ENCODE measurements around the gene FAM221B. TPM values are rescaled to one million over a fixed set of nuclear protein-coding genes. Genes with fewer than 3 reads are reported as not detected.

The FAM221B gene
- total RNA-seq, 4 donors from 2014 or later, result not detected

DNA sequence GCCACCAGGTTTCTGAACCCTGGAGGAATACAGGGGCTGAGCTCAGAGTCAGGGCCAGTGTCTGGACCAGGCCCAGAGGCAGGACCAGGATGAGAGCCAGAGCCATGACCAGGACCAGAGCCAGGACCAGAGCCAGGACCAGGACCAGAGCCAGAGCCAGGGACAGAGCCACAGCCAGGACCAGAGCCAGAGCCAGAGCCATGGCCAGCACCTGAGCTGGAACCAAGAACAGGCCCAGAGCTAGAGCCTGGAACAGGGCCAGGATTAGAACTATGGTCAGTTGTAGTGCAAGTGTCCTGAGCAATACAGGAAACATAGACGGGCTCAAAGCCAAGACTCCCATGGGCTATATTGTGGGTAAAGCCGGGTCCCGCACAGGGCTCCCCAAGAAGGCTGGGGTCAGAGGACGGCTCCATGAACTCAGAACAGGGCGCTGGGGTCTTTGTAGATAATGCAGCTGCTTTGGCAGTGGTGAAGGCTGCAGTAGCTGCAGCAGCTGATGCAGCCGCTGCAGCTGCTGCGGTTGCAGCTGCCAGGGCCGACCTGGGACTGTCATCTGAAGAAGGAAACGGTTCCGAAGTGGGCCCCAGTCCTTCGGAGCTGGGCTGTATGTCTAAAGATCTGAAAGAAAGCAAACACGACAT is 17.0 kb downstream of the FAM221B start:
- Histone ChIP-seq H3K9me3 (no peaks in the 10 kb centered on the region), H3K27me3 (no peaks in the 10 kb centered on the region), H3K27ac (peak overlapping the region in 3 of 4 donors; percentile 66 to 70 (median 66)), H3K4me1 (peaks cover 0 to 30% (median 8%) of the 10 kb centered on the region in 4 donors), H3K4me3 (peak overlapping the region; percentile 37 to 52 (median 46)), H3K36me3 (peaks cover 0 to 24% (median 0%) of the 10 kb centered on the region in 3 donors)
- DNase-seq, result no peak
- TF ChIP-seq CTCF (IDR thresholded peaks at IDR 0.05), result no peak
- no peak for TF ChIP-seq POLR2A (IDR thresholded peaks at IDR 0.05)

- TF ChIP-seq POLR2A (IDR thresholded peaks at IDR 0.05), result no peak
- no peak overlapping the region for H3K4me3 ChIP-seq
- no peaks in the 10 kb centered on the region for H3K9me3 ChIP-seq
- H3K27me3 ChIP-seq, result no peaks in the 10 kb centered on the region
- no peak overlapping the region for H3K27ac ChIP-seq
- H3K36me3 ChIP-seq, result peaks cover 0 to 33% (median 0%) of the 10 kb centered on the region in 3 donors
- H3K4me1 ChIP-seq, result peaks cover 0 to 30% (median 8%) of the 10 kb centered on the region in 4 donors
- DNase-seq, result no peak
Observed at GRCh38 chr9:35810122-35810521, 18.4 kb downstream of the FAM221B start.

- H3K27me3 ChIP-seq, result no peaks in the 10 kb centered on the region
- DNase-seq, result no peak
- no peak for TF ChIP-seq CTCF (IDR thresholded peaks at IDR 0.05)
- no peak for TF ChIP-seq POLR2A (IDR thresholded peaks at IDR 0.05)
- peaks cover 0 to 21% (median 4%) of the 10 kb centered on the region in 4 donors for H3K4me1 ChIP-seq
- no peak overlapping the region for H3K27ac ChIP-seq
- H3K4me3 ChIP-seq, result no peak overlapping the region
- peaks cover 0 to 38% (median 0%) of the 10 kb centered on the region in 3 donors for H3K36me3 ChIP-seq
- no peaks in the 10 kb centered on the region for H3K9me3 ChIP-seq
Observed at GRCh38 chr9:35808433-35808832, 20.1 kb downstream of the FAM221B start.

GRCh38 chr9:35806101-35806500 is 22.4 kb downstream of the FAM221B start:
- Histone ChIP-seq H3K36me3 (peaks cover 0 to 40% (median 0%) of the 10 kb centered on the region in 3 donors), H3K4me1 (peaks cover 0 to 2% (median 0%) of the 10 kb centered on the region in 4 donors)
- TF ChIP-seq POLR2A (IDR thresholded peaks at IDR 0.05) (no peak), CTCF (IDR thresholded peaks at IDR 0.05) (no peak)

DNA sequence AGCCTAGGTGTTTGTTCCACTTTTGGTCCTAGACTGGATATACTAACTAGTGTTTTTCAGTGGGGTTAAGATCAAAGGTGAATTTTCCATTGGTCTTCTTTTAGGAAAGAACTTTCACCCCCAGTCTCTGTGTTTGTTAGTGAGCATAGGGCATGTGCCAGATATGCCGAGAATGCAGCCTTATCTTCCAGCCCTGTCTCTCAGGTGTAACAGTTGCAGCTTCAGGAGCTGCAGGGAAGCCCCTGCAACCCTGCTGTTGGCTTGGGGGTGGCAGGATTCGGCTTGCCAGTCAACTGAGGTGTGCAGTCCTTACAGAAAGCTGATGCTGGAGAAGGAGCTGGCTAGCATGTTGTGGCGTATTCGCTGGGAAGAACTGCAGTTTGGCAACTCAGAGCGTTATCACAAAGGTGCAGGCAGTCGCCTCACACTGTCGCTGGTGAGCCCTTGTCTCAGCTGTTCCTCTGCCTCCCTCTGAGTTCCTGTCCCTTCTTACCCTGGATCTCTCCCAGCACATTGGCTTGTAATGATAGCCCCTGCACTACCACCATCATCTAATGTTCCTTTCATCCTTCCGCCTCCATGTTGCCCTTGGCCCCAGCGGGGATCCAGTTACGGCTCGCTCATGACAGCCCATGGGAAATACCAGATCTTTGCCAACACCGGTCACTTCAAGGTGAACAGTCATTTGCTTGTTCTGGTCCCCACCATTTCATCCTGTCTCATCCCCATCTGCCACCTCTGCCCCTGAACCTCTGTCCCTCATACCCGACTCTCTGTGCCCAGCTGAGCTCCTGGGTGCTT is 27.0 kb downstream of the FAM221B start:
- H3K27me3 ChIP-seq, result no peaks in the 10 kb centered on the region
- H3K27ac ChIP-seq, result no peak overlapping the region
- H3K9me3 ChIP-seq, result no peaks in the 10 kb centered on the region
- H3K36me3 ChIP-seq, result peaks cover 0 to 27% (median 0%) of the 10 kb centered on the region in 3 donors
- no peak overlapping the region for H3K4me3 ChIP-seq
- no peak for DNase-seq
- no peaks in the 10 kb centered on the region for H3K4me1 ChIP-seq
- no peak for TF ChIP-seq POLR2A (IDR thresholded peaks at IDR 0.05)
- no peak for TF ChIP-seq CTCF (IDR thresholded peaks at IDR 0.05)

More at GRCh38 chr9:35806101-35806500, 22.4 kb downstream of the FAM221B start:
- no peaks in the 10 kb centered on the region for H3K9me3 ChIP-seq
- H3K4me3 ChIP-seq, result no peak overlapping the region
- no peaks in the 10 kb centered on the region for H3K27me3 ChIP-seq
- H3K27ac ChIP-seq, result no peak overlapping the region
- no peak for DNase-seq

- Histone ChIP-seq H3K27ac (no peak overlapping the region), H3K27me3 (no peaks in the 10 kb centered on the region), H3K36me3 (peaks cover 0 to 19% (median 0%) of the 10 kb centered on the region in 3 donors), H3K9me3 (no peaks in the 10 kb centered on the region), H3K4me1 (no peaks in the 10 kb centered on the region), H3K4me3 (no peak overlapping the region)
- TF ChIP-seq POLR2A (IDR thresholded peaks at IDR 0.05) (no peak), CTCF (IDR thresholded peaks at IDR 0.05) (no peak)
- DNase-seq, result no peak
Observed at GRCh38 chr9:35800530-35800929, 28.0 kb downstream of the FAM221B start.

Measured in Peyer's patch (tissue), 4 donors.